GM12865 (cell line): Measurements from ENCODE around the gene CHST15.

ENCODE experiments used
- DNase-seq: peaks from one replicate; pipeline ENCODE4 v3.0.0; 2010; ENCODE audit warnings: low read depth
- H3K4me3 ChIP-seq: 2 replicates; pipeline ENCODE4 v1.5.1; 2011; ENCODE audit warnings: mild to moderate bottlenecking, low read depth, low read length, control low read depth
- TF ChIP-seq, protein P1 (sequence below): IDR thresholded peaks from 2 replicates; pipeline ENCODE4 v1.5.1; 2011; ENCODE audit warnings: low read length, control low read depth, low read depth, inconsistent platforms; ENCODE audit not compliant: insufficient read depth; ENCODE audit errors: missing control alignments

CHST15 gene

DNA sequence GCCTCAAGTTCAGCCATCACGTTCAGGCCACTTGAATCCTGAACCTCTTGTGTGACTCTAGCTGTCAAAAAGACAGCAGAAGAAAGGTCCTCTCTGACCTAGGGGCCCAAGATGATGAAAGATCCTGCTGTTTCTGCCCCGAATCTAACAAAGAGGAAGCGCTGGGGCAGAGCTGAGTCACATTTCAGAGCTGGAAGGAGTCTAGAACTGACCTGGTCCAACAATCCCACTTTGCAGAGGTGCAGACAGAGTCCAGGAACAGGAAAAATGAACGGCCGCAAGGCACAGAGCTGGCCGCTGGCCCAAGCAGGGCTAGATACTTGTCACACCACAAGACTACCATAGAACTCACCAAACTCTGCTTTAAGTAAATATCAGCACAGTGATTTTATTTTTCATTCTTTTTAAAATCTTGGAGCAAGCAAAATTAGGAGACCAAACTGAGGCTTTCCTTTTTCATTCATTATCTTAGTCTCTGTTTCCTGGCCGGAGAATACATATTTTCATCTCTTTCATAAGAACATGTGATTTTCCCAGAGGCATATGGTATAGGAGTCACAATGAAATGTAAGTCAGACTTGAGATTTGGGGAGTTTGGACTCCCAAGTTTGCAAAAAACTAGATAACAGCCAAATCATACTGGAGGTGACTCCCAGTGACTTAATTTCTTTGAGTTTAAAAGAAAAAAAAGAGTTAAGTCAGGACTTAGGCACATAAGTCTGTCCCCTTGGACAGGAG lies 52.8 kb downstream of the CHST15 start:
- DNase-seq: no peak
- TF ChIP-seq, protein P1, sequence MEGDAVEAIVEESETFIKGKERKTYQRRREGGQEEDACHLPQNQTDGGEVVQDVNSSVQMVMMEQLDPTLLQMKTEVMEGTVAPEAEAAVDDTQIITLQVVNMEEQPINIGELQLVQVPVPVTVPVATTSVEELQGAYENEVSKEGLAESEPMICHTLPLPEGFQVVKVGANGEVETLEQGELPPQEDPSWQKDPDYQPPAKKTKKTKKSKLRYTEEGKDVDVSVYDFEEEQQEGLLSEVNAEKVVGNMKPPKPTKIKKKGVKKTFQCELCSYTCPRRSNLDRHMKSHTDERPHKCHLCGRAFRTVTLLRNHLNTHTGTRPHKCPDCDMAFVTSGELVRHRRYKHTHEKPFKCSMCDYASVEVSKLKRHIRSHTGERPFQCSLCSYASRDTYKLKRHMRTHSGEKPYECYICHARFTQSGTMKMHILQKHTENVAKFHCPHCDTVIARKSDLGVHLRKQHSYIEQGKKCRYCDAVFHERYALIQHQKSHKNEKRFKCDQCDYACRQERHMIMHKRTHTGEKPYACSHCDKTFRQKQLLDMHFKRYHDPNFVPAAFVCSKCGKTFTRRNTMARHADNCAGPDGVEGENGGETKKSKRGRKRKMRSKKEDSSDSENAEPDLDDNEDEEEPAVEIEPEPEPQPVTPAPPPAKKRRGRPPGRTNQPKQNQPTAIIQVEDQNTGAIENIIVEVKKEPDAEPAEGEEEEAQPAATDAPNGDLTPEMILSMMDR: no peak
- H3K4me3 ChIP-seq: no peak overlapping the region

- no peak for DNase-seq
- TF ChIP-seq, protein P1: no peak
These were observed 53.9 kb downstream of the CHST15 start for GRCh38 chr10:124039483-124040013.

GRCh38 chr10:124037784-124038183 lies 55.6 kb downstream of the CHST15 start:
- TF ChIP-seq, protein P1: no peak
- no peak overlapping the region for H3K4me3 ChIP-seq
- DNase-seq: no peak

More at GRCh38 chr10:124039483-124040013, 53.9 kb downstream of the CHST15 start:
- H3K4me3 ChIP-seq: no peak overlapping the region

GRCh38 chr10:124037286-124037685 lies 56.1 kb downstream of the CHST15 start:
- TF ChIP-seq, protein P1: no peak
- no peak for DNase-seq
- H3K4me3 ChIP-seq: no peak overlapping the region

- DNase-seq: no peak
- H3K4me3 ChIP-seq: no peak overlapping the region
- TF ChIP-seq, protein P1: no peak
These were observed 56.7 kb downstream of the CHST15 start for GRCh38 chr10:124036746-124037145.

GRCh38 chr10:124035928-124036558 lies 57.4 kb downstream of the CHST15 start:
- TF ChIP-seq, protein P1: no peak
- DNase-seq: peak; percentile 92
- H3K4me3 ChIP-seq: peak overlapping the region; percentile 35
